LNCaP clone FGC (cell line): ENCODE data around the gene DHX16.
A peak's percentile ranks its signal among the peaks of the same experiment; 100 is the strongest.

Experiments
- DNase-seq: peaks from one replicate; pipeline ENCODE4 v3.0.0-alpha.2; 2011; ENCODE audit warnings: low read depth
- H3K4me3 ChIP-seq: 2 replicates; pipeline ENCODE4 v1.5.1; 2011; ENCODE audit warnings: mild to moderate bottlenecking, low read depth, low read length, control low read depth
- CTCF ChIP-seq: IDR thresholded peaks from 2 replicates; pipeline ENCODE4 v1.5.1; 2012; ENCODE audit warnings: mild to moderate bottlenecking; ENCODE audit not compliant: control insufficient read depth, insufficient read depth; ENCODE audit errors: extremely low read depth

DHX16 gene

DNA sequence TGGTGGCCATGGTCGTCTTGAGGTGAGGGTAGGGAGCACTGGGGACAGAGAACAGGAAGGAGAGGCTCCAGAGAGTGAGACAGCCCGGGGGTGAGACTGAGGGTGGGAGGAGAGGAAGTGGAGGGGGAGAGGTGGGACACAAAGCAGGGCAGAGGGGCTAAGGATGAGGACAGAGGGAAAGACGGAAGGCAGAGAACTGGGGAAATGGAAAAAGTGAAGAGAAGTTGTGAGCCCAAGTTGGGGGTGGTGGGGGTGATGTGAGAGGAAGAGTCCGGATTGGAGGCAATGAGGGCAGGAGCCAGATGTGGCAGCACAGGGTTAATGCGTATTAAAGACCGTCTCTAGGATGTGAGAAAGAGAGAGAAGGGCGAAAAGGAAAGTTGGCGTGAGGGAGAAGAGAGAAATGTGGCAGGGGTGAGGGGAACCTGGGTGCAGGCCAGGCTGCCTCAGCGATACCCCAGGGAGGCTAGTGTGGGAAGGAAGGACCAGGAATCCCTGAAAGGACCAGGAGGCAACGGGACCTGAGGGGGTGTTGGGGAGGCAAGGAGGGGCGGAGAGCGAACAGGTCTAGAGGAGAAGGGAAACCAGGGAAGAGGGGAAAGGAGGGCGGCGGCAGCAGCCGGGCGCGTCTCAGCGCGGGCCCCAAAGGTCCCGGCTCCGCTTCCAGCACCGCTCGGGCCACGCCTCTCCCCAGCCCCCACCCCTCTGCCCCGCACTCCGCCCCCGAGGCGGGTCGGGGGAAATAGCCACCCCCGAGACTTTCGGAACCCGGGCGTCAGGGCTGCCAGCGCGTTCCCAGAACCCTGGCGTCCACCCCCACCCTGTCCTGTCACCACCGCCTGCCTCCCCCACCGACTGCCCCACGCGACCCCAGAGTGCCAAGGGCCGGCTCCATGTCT is 13.5 kb upstream of the DHX16 start, which contains the start of gene PPP1R18:
Gene PPP1R18 (minus strand): TSS at position 637 of the 899 bp plus-strand sequence. CDS start 627 bp downstream, at position 10.
- H3K4me3 ChIP-seq = peak within 1 kb of the TSS; percentile 71
- DNase-seq = no peak
- no peak for TF ChIP-seq CTCF

GRCh38 chr6:30685157-30686008 is 12.6 kb upstream of the DHX16 start:
- no peak for DNase-seq
- H3K4me3 ChIP-seq = no peak overlapping the region
- TF ChIP-seq CTCF = no peak

- DNase-seq = no peak
- no peak overlapping the region for H3K4me3 ChIP-seq
- TF ChIP-seq CTCF = no peak
Measured at GRCh38 chr6:30684386-30685156, 11.8 kb upstream of the DHX16 start.

DNA sequence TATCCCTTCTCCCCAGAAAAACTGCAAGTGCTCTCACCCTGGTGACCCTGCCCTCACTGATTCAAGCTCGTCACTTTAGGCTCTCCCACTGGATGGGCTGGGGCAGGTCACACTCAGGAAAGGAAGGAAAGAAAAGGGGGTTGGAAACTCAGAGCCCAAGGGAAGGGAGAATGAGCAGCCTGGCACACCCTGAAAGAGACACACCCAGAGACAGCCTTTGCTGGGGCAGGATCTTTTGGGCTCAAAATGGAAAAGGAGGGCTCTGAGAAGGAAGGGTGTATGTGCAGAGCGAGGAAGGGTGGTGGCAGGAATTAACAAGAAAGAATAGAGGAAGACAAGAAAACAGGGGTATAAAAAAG is 11.2 kb upstream of the DHX16 start:
- H3K4me3 ChIP-seq = no peak overlapping the region
- no peak for TF ChIP-seq CTCF
- DNase-seq = no peak

GRCh38 chr6:30683183-30683979 is 10.6 kb upstream of the DHX16 start:
- no peak for TF ChIP-seq CTCF
- H3K4me3 ChIP-seq = no peak overlapping the region

More at GRCh38 chr6:30683183-30683979, 10.6 kb upstream of the DHX16 start:
- DNase-seq = no peak
